HepG2 (cell line): ENCODE data around the gene SC5D.

ENCODE experiments used
- CAMTA2 ChIP-seq: sonication (generic); formaldehyde crosslinking; IDR thresholded peaks from 2 replicates; pipeline ENCODE4 v1.4.0; 2020; ENCODE audit warnings: mild to moderate bottlenecking, missing genetic modification reagents, borderline replicate concordance
- CTCF ChIP-seq: sonication (generic); formaldehyde crosslinking; IDR thresholded peaks from 2 replicates; pipeline ENCODE4 v1.5.0; 2020; ENCODE audit warnings: mild to moderate bottlenecking, missing genetic modification reagents, moderate library complexity
- ESRRA ChIP-seq: sonication (generic); formaldehyde crosslinking; IDR thresholded peaks from 2 replicates; pipeline ENCODE4 v1.5.1; 2020; ENCODE audit warnings: mild to moderate bottlenecking, low read depth, missing genetic modification reagents
- MYNN ChIP-seq: sonication (generic); formaldehyde crosslinking; IDR thresholded peaks from 2 replicates; pipeline ENCODE4 v1.4.0; 2020; ENCODE audit warnings: mild to moderate bottlenecking, low read depth, missing genetic modification reagents
- MZF1 ChIP-seq: sonication (generic); formaldehyde crosslinking; IDR thresholded peaks from 2 replicates; pipeline ENCODE4 v1.8.1; 2023; ENCODE audit warnings: mild to moderate bottlenecking, missing genetic modification reagents, borderline replicate concordance
- NFYB ChIP-seq: sonication (generic); formaldehyde crosslinking; IDR thresholded peaks from 2 replicates; pipeline ENCODE4 v1.4.0; 2020; ENCODE audit warnings: missing genetic modification reagents
- POLR2AphosphoS5 ChIP-seq: IDR thresholded peaks from 2 replicates; pipeline ENCODE4 v1.6.1; 2012; ENCODE audit warnings: low read depth, low read length
- TGIF2 ChIP-seq: IDR thresholded peaks from 2 replicates; pipeline ENCODE4 v1.6.1; 2016; ENCODE audit warnings: control low read depth, missing compliant biosample characterization
- ZBTB39 ChIP-seq: sonication (generic); formaldehyde crosslinking; IDR thresholded peaks from 2 replicates; pipeline ENCODE4 v1.5.0; 2020; ENCODE audit warnings: missing genetic modification reagents
- ZNF282 ChIP-seq: fragments of 450-650 bp; IDR thresholded peaks from 2 replicates; pipeline ENCODE4 v1.6.1; 2018; ENCODE audit not compliant: partially characterized antibody
- ZNF335 ChIP-seq: sonication (generic); formaldehyde crosslinking; IDR thresholded peaks from 2 replicates; pipeline ENCODE4 v1.4.0; 2020; ENCODE audit warnings: missing genetic modification reagents
- ZNF562 ChIP-seq: sonication (generic); formaldehyde crosslinking; IDR thresholded peaks from 2 replicates; pipeline ENCODE4 v1.8.0; 2022; ENCODE audit warnings: missing genetic modification reagents, borderline replicate concordance
- ZNF83 ChIP-seq: sonication (generic); formaldehyde crosslinking; IDR thresholded peaks from 2 replicates; pipeline ENCODE4 v1.4.0; 2020; ENCODE audit warnings: missing genetic modification reagents, mild to moderate bottlenecking, borderline replicate concordance

- TF ChIP-seq ZNF282 (no peak), POLR2AphosphoS5 (no peak), CTCF (CRISPR knock-in tag) (no peak), ZNF335 (CRISPR knock-in tag) (no peak), ZNF562 (no peak), NFYB (CRISPR knock-in tag) (no peak), MYNN (CRISPR knock-in tag) (no peak), MZF1 (CRISPR knock-in tag) (no peak), TGIF2 (CRISPR knock-in tag) (no peak), ZNF83 (CRISPR knock-in tag) (no peak), ESRRA (no peak), CAMTA2 (CRISPR knock-in tag) (no peak), ZBTB39 (no peak)
These were observed 35.0 kb downstream of the SC5D start for GRCh38 chr11:121327553-121327952.
